22Rv1 (cell line): Measurements from ENCODE around the gene DNAJB14.

Experiments
- CTCF ChIP-seq: fragments of 450-650 bp; IDR thresholded peaks from 2 replicates; pipeline ENCODE4 v1.5.1; 2017; ENCODE audit warnings: mild to moderate bottlenecking
- ZFX ChIP-seq: fragments of 450-650 bp; IDR thresholded peaks from 2 replicates; pipeline ENCODE4 v1.6.1; 2017; ENCODE audit warnings: antibody characterized with exemption, borderline replicate concordance

GRCh38 chr4:99893839-99894160 lies 52.6 kb downstream of the DNAJB14 start:
- TF ChIP-seq CTCF, result no peak
- no peak for TF ChIP-seq ZFX
